ENCODE results near the gene CRLF1.

- TF ChIP-seq GATA2 (IDR thresholded peaks at IDR 0.05; ENCODE audit: low read depth, low read length) (no peak), GATA3 (IDR thresholded peaks at IDR 0.05; ENCODE audit: low read depth, low read length) (no peak)
These were observed 2.4 kb downstream of the CRLF1 start for GRCh38 chr19:18603958-18604819.

Measured in SH-SY5Y (cell line).